Panc1 (cell line): ENCODE data around the gene ASB2. TPM values are rescaled to one million over a fixed set of nuclear protein-coding genes. Genes with fewer than 3 reads are reported as not detected.

Experiments used
- ATAC-seq: fragments of 200-7000 bp; cut with Tn5 transposase; 2 replicates; pipeline ENCODE4 v1.9.1; 2020; ENCODE audit warnings: mild to moderate bottlenecking, moderate library complexity
- BruUV-seq: library from RNA; stranded (reverse); fragments of 400-500 nt; replicated peaks from 2 replicates; lab custom pipeline; 2021; lab: Mats Ljungman, UMichigan
- CTCF ChIA-PET: fragments of 300-600 bp; sonication (Branson Sonifier 250); formaldehyde crosslinking; loops from one replicate; lab custom pipeline; 2022; ENCODE audit warnings: antibody characterized with exemption; lab: Charles Lee
- POLR2A ChIA-PET: fragments of 300-600 bp; sonication (Branson Sonifier 250); formaldehyde crosslinking; loops from one replicate; lab custom pipeline; 2022; ENCODE audit warnings: antibody characterized with exemption; lab: Charles Lee
- DNase-seq: peaks from one replicate; pipeline ENCODE4 v3.0.0-alpha.2; 2010; ENCODE audit warnings: low read depth, low spot score
- H3K27ac ChIP-seq: 2 replicates; pipeline ENCODE4 v1.5.1; 2011; ENCODE audit warnings: mild to moderate bottlenecking, low read length, inconsistent platforms
- H3K27me3 ChIP-seq: fragments of 200-500 bp; sonication (Bioruptor generic); 2 replicates; pipeline ENCODE4 v1.6.0; 2014; ENCODE audit warnings: low read length, inconsistent platforms; ENCODE audit not compliant: control insufficient read depth, insufficient read depth
- H3K36me3 ChIP-seq: fragments of 200-500 bp; sonication (Bioruptor generic); 2 replicates; pipeline ENCODE4 v1.5.1; 2014; ENCODE audit warnings: inconsistent platforms, mild to moderate bottlenecking, low read length, moderate library complexity; ENCODE audit not compliant: control insufficient read depth, insufficient read depth
- H3K4me1 ChIP-seq: 2 replicates; pipeline ENCODE4 v1.5.1; 2011; ENCODE audit warnings: inconsistent platforms, mild to moderate bottlenecking, low read length, moderate library complexity; ENCODE audit not compliant: control insufficient read depth, insufficient read depth
- H3K4me3 ChIP-seq, 2 experiments: 2 replicates each; pipeline ENCODE4 v1.5.1; 2011 to 2012; ENCODE audit warnings: low read depth in 2 of 2, low read length in 2 of 2, mild to moderate bottlenecking in 2 of 2, inconsistent platforms in 1 of 2, moderate library complexity in 1 of 2
- H3K9me3 ChIP-seq: fragments of 200-500 bp; sonication (Bioruptor generic); 2 replicates; pipeline ENCODE4 v1.5.1; 2014; ENCODE audit warnings: low read depth, mild to moderate bottlenecking, inconsistent platforms, low read length, moderate library complexity; ENCODE audit not compliant: control insufficient read depth, insufficient read depth
- CTCF ChIP-seq: fragments of 450-650 bp; IDR thresholded peaks from 2 replicates; pipeline ENCODE4 v1.5.1; 2017; ENCODE audit warnings: mild to moderate bottlenecking
- POLR2AphosphoS5 ChIP-seq: IDR thresholded peaks from 2 replicates; pipeline ENCODE4 v1.6.1; 2012; ENCODE audit warnings: mild to moderate bottlenecking, low read depth, low read length, moderate library complexity
- SIN3A ChIP-seq: IDR thresholded peaks from 2 replicates; pipeline ENCODE4 v1.6.1; 2012; ENCODE audit warnings: low read depth, mild to moderate bottlenecking, low read length, moderate library complexity, borderline replicate concordance; ENCODE audit not compliant: insufficient read depth
- TCF7L2 ChIP-seq: IDR thresholded peaks from 2 replicates; pipeline ENCODE4 v1.6.1; 2011; ENCODE audit warnings: mild to moderate bottlenecking, low read depth, low read length, inconsistent platforms
- in situ Hi-C: cut with HindIII; loops from 2 replicates; pipeline ENCODE4 v1.10.0; 2016; ENCODE audit warnings: low sequenced_read_pairs, low pct_unique_long_range_greater_than_20kb
- intact Hi-C: fragments of 100-400 bp; cut with micrococcal nuclease; formaldehyde crosslinking; loops from one replicate; pipeline ENCODE4 v1.10.0; 2022; ENCODE audit not compliant: unreplicated experiment
- total RNA-seq: library from RNA; stranded (reverse); gene quantifications from one replicate; pipeline ENCODE4 v1.2.1, GENCODE V29; 2021; ENCODE audit not compliant: unreplicated experiment
- TF ChIP-seq, protein P1 (sequence below), 2 experiments: IDR thresholded peaks; 2 replicates each; pipeline ENCODE4 v1.6.1; 2011 to 2012; ENCODE audit warnings: low read depth in 2 of 2, control low read depth in 1 of 2, low read length in 1 of 2, mild to moderate bottlenecking in 1 of 2, moderate library complexity in 1 of 2; ENCODE audit not compliant: insufficient read depth in 1 of 2

Gene ASB2
- total RNA-seq, 1 experiment from 2014 or later, result 0.28 TPM

GRCh38 chr14:93946541-93947090, 29.8 kb downstream of the ASB2 start:
- no peak overlapping the region for H3K27ac ChIP-seq
- no peak for ATAC-seq

DNA sequence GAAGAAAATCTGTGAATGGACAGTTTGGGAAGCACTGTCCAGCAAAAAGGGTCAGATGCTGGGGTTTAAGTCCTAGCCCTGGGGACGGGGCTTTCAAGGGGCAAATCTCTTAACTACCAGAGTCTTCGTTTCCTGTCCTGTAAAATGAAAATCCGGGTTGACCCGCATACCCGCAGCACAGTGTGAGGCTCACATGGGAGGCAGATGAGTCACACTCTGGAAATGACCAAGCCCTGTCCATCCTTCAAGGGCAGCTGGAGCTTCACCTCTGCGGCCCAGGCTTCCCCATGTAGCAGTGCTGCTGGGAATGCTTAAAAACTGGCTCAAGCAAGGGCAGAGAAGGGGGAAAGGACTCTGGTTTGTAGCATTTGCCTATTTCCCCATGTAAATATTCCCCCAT, 30.3 kb downstream of the ASB2 start:
- BruUV-seq, result no TSS peak
- Histone ChIP-seq H3K4me1 (peaks cover 18% of the 10 kb centered on the region), H3K27ac (no peak overlapping the region), H3K4me3 (no peak overlapping the region), H3K27me3 (no peaks in the 10 kb centered on the region), H3K36me3 (no peaks in the 10 kb centered on the region), H3K9me3 (no peaks in the 10 kb centered on the region)
- DNase-seq (no peak), ATAC-seq (peak; percentile 37; the same call in 1 of the 2 replicates)
- POLR2A ChIA-PET, result no interaction called here
- CTCF ChIA-PET, result interaction anchor here (0.5 kb wide), 1 partner anchor 140 kb away, joined by 5 read pairs; no protein-coding TSS in a partner anchor
- TF ChIP-seq, protein P1, sequence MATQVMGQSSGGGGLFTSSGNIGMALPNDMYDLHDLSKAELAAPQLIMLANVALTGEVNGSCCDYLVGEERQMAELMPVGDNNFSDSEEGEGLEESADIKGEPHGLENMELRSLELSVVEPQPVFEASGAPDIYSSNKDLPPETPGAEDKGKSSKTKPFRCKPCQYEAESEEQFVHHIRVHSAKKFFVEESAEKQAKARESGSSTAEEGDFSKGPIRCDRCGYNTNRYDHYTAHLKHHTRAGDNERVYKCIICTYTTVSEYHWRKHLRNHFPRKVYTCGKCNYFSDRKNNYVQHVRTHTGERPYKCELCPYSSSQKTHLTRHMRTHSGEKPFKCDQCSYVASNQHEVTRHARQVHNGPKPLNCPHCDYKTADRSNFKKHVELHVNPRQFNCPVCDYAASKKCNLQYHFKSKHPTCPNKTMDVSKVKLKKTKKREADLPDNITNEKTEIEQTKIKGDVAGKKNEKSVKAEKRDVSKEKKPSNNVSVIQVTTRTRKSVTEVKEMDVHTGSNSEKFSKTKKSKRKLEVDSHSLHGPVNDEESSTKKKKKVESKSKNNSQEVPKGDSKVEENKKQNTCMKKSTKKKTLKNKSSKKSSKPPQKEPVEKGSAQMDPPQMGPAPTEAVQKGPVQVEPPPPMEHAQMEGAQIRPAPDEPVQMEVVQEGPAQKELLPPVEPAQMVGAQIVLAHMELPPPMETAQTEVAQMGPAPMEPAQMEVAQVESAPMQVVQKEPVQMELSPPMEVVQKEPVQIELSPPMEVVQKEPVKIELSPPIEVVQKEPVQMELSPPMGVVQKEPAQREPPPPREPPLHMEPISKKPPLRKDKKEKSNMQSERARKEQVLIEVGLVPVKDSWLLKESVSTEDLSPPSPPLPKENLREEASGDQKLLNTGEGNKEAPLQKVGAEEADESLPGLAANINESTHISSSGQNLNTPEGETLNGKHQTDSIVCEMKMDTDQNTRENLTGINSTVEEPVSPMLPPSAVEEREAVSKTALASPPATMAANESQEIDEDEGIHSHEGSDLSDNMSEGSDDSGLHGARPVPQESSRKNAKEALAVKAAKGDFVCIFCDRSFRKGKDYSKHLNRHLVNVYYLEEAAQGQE (IDR thresholded peaks at IDR 0.05; ENCODE audit: insufficient read depth in 1 of 2, low read depth in 2 of 2, low read length in 1 of 2), result no peak
- TF ChIP-seq TCF7L2, result no peak
- no peak for TF ChIP-seq POLR2AphosphoS5
- TF ChIP-seq SIN3A, result no peak
- TF ChIP-seq CTCF, result no peak
- in situ Hi-C loops (no loop called here), intact Hi-C loops (no loop called here)

More at GRCh38 chr14:93946541-93947090, 29.8 kb downstream of the ASB2 start:
- in situ Hi-C loops, result no loop called here
- no TSS peak for BruUV-seq
- TF ChIP-seq TCF7L2, result no peak
- TF ChIP-seq, protein P1 (IDR thresholded peaks at IDR 0.05; ENCODE audit: insufficient read depth in 1 of 2, low read depth in 2 of 2, low read length in 1 of 2), result no peak
- TF ChIP-seq POLR2AphosphoS5, result no peak
- TF ChIP-seq CTCF, result no peak
- TF ChIP-seq SIN3A, result no peak
- DNase-seq, result no peak
- Histone ChIP-seq H3K36me3 (no peaks in the 10 kb centered on the region), H3K4me3 (no peak overlapping the region), H3K9me3 (no peaks in the 10 kb centered on the region), H3K27me3 (no peaks in the 10 kb centered on the region), H3K4me1 (peaks cover 15% of the 10 kb centered on the region)
- intact Hi-C loops, result no loop called here
- ChIA-PET CTCF (no interaction called here), POLR2A (no interaction called here)
